GM12878 (cell line): ENCODE results near the gene ARHGEF11.

Experiments used
- BHLHE40 ChIP-seq, 2 experiments: fragments of 450-650 bp in 1 of 2; IDR thresholded peaks; 2 replicates each; pipeline ENCODE4 v1.6.1; 2011 to 2017; ENCODE audit warnings: low read depth in 2 of 2, borderline replicate concordance in 1 of 2, improper control_type of control experiment in 1 of 2, low read length in 1 of 2, mild to moderate bottlenecking in 1 of 2
- CTCF ChIP-seq, 3 experiments: IDR thresholded peaks in 2 of 3; conservative IDR thresholded peaks in 1 of 3; 2 replicates each; pipeline ENCODE4 v1.5.1; 2011; ENCODE audit warnings: low read depth in 3 of 3, low read length in 3 of 3, mild to moderate bottlenecking in 3 of 3, control low read depth in 2 of 3, moderate library complexity in 2 of 3, inconsistent platforms in 1 of 3, mixed read lengths in 1 of 3; ENCODE audit not compliant: control insufficient read depth in 2 of 3, insufficient read depth in 1 of 3; ENCODE audit errors: extremely low read depth in 1 of 3
- EZH2 ChIP-seq: IDR thresholded peaks from 2 replicates; pipeline ENCODE4 v1.6.1; 2012; ENCODE audit warnings: low read depth, mild to moderate bottlenecking, control low read depth, inconsistent platforms, low read length, borderline replicate concordance; ENCODE audit not compliant: control insufficient read depth
- IKZF1 ChIP-seq: fragments of 450-650 bp; conservative IDR thresholded peaks from 2 replicates; pipeline ENCODE4 v1.6.1; 2017; ENCODE audit warnings: antibody characterized with exemption, mild to moderate bottlenecking
- KDM1A ChIP-seq: fragments of 200-600 bp; sonication (generic); IDR thresholded peaks from 2 replicates; pipeline ENCODE4 v1.6.1; 2016; ENCODE audit warnings: borderline replicate concordance
- POLR2A ChIP-seq: IDR thresholded peaks from 2 replicates; pipeline ENCODE4 v1.6.1; 2011; ENCODE audit warnings: low read depth, mild to moderate bottlenecking, low read length
- RAD21 ChIP-seq: IDR thresholded peaks from 2 replicates; pipeline ENCODE4 v1.6.1; 2011; ENCODE audit warnings: mild to moderate bottlenecking, low read depth, low read length, moderate library complexity; ENCODE audit not compliant: insufficient read depth
- RCOR1 ChIP-seq: conservative IDR thresholded peaks from 2 replicates; pipeline ENCODE4 v1.6.1; 2012; ENCODE audit warnings: low read depth, low read length, improper control_type of control experiment
- STAT1 ChIP-seq: fragments of 450-650 bp; conservative IDR thresholded peaks from 2 replicates; pipeline ENCODE4 v1.6.1; 2014; ENCODE audit warnings: antibody characterized with exemption, mild to moderate bottlenecking
- TARDBP ChIP-seq: IDR thresholded peaks from 2 replicates; pipeline ENCODE4 v1.6.1; 2016; ENCODE audit warnings: borderline replicate concordance
- USF2 ChIP-seq: IDR thresholded peaks from 2 replicates; pipeline ENCODE4 v1.6.1; 2011; ENCODE audit warnings: low read depth, low read length, improper control_type of control experiment, borderline replicate concordance
- YY1 ChIP-seq: IDR thresholded peaks from 2 replicates; pipeline ENCODE4 v1.6.1; 2011; ENCODE audit warnings: low read depth, mild to moderate bottlenecking, low read length
- ZBTB33 ChIP-seq: fragments of 450-650 bp; IDR thresholded peaks from 2 replicates; pipeline ENCODE4 v1.6.1; 2017; ENCODE audit warnings: mild to moderate bottlenecking

- TF ChIP-seq BHLHE40 (IDR thresholded peaks at IDR 0.05; ENCODE audit: borderline replicate concordance in 1 of 2, low read depth in 2 of 2, low read length in 1 of 2): no peak
- TF ChIP-seq CTCF (IDR thresholded peaks at IDR 0.05 in 2 of 3, conservative IDR thresholded peaks at IDR 0.05 in 1 of 3; ENCODE audit: control insufficient read depth in 2 of 3, extremely low read depth in 1 of 3, insufficient read depth in 1 of 3, low read depth in 3 of 3, low read length in 3 of 3): no peak
- no peak for TF ChIP-seq USF2
- no peak for TF ChIP-seq RAD21
- no peak for TF ChIP-seq EZH2
- TF ChIP-seq POLR2A: no peak
- TF ChIP-seq TARDBP: no peak
- no peak for TF ChIP-seq YY1
- TF ChIP-seq ZBTB33: no peak
- TF ChIP-seq KDM1A: no peak
- no peak for TF ChIP-seq STAT1
- no peak for TF ChIP-seq RCOR1
- no peak for TF ChIP-seq IKZF1
These were observed 45.6 kb upstream of the ARHGEF11 start for GRCh38 chr1:157091186-157091585.
